ENCODE measurements around the gene CD46. TPM values are rescaled to one million over a fixed set of nuclear protein-coding genes. Genes with fewer than 3 reads are reported as not detected.

Gene CD46
- total RNA-seq, 4 donors from 2014 or later, result 65.5 to 209 (median 180) TPM

GRCh38 chr1:207835958-207836357, 84.1 kb downstream of the CD46 start:
- no peak for TF ChIP-seq POLR2A (IDR thresholded peaks at IDR 0.05)
- TF ChIP-seq EP300 (IDR thresholded peaks at IDR 0.05; ENCODE audit: low read depth), result no peak
- TF ChIP-seq POLR2AphosphoS5 (IDR thresholded peaks at IDR 0.05), result no peak
- no peak for TF ChIP-seq CTCF (IDR thresholded peaks at IDR 0.05)
- no peak overlapping the region for H3K4me3 ChIP-seq
- WGBS, 2 donors (ENCODE audit: low coverage in 1 of 2), result 95% methylated on average over 6 of the region's 6 CpGs; no CpG with 5 or more reads in 1 of the 2 donors
- intact Hi-C loops (cut with DNase I; ENCODE audit: low total_unique reads) (no loop called here), in situ Hi-C loops (cut with MboI; ENCODE audit: low pct_ligation_motif_present in 1 of 4, low pct_unique_long_range_greater_than_20kb in 1 of 4, low sequenced_read_pairs in 3 of 4) (no loop called here)
- peak overlapping the region; percentile 13 to 69 (median 54) for H3K27ac ChIP-seq
- no peak for DNase-seq
- H3K4me1 ChIP-seq, result peaks cover 21 to 45% (median 26%) of the 10 kb centered on the region in 4 donors
- no peaks in the 10 kb centered on the region for H3K36me3 ChIP-seq
- no peaks in the 10 kb centered on the region for H3K27me3 ChIP-seq
- no peaks in the 10 kb centered on the region for H3K9me3 ChIP-seq

- H3K4me1 ChIP-seq, result peaks cover 13 to 42% (median 20%) of the 10 kb centered on the region in 4 donors
Measured at GRCh38 chr1:207836591-207837347, 84.9 kb downstream of the CD46 start.

GRCh38 chr1:207837673-207838072, 85.8 kb downstream of the CD46 start:
- no peak for DNase-seq
- Histone ChIP-seq H3K27ac (peak overlapping the region in 3 of 4 donors; percentile 47 to 69 (median 62)), H3K27me3 (no peaks in the 10 kb centered on the region), H3K36me3 (no peaks in the 10 kb centered on the region), H3K4me1 (peaks cover 5 to 37% (median 14%) of the 10 kb centered on the region in 4 donors), H3K4me3 (no peak overlapping the region), H3K9me3 (no peaks in the 10 kb centered on the region)
- 77 to 81% methylated on average over 4 of the region's 4 CpGs for WGBS, 2 donors (ENCODE audit: low coverage in 1 of 2)
- in situ Hi-C loops (cut with MboI; ENCODE audit: low pct_ligation_motif_present in 1 of 4, low pct_unique_long_range_greater_than_20kb in 1 of 4, low sequenced_read_pairs in 3 of 4), result no loop called here
- no peak for TF ChIP-seq EP300 (IDR thresholded peaks at IDR 0.05; ENCODE audit: low read depth)
- no peak for TF ChIP-seq POLR2AphosphoS5 (IDR thresholded peaks at IDR 0.05)
- TF ChIP-seq CTCF (IDR thresholded peaks at IDR 0.05), result no peak
- no peak for TF ChIP-seq POLR2A (IDR thresholded peaks at IDR 0.05)
- intact Hi-C loops (cut with DNase I; ENCODE audit: low total_unique reads), result no loop called here

More at GRCh38 chr1:207836591-207837347, 84.9 kb downstream of the CD46 start:
- 84% methylated on average over 15 of the region's 15 CpGs; no CpG with 5 or more reads in 1 of the 2 donors for WGBS, 2 donors (ENCODE audit: low coverage in 1 of 2)
- H3K27me3 ChIP-seq, result no peaks in the 10 kb centered on the region
- no peak overlapping the region for H3K4me3 ChIP-seq
- no peaks in the 10 kb centered on the region for H3K36me3 ChIP-seq
- intact Hi-C loops (cut with DNase I; ENCODE audit: low total_unique reads), result no loop called here
- peak overlapping the region; percentile 13 to 69 (median 54) for H3K27ac ChIP-seq
- TF ChIP-seq POLR2A (IDR thresholded peaks at IDR 0.05) (no peak), EP300 (IDR thresholded peaks at IDR 0.05; ENCODE audit: low read depth) (no peak), POLR2AphosphoS5 (IDR thresholded peaks at IDR 0.05) (no peak), CTCF (IDR thresholded peaks at IDR 0.05) (no peak)
- DNase-seq, result no peak
- in situ Hi-C loops (cut with MboI; ENCODE audit: low pct_ligation_motif_present in 1 of 4, low pct_unique_long_range_greater_than_20kb in 1 of 4, low sequenced_read_pairs in 3 of 4), result no loop called here
- no peaks in the 10 kb centered on the region for H3K9me3 ChIP-seq

- Histone ChIP-seq H3K36me3 (no peaks in the 10 kb centered on the region), H3K27me3 (no peaks in the 10 kb centered on the region), H3K27ac (peak overlapping the region; percentile 42 to 69 (median 54)), H3K4me3 (no peak overlapping the region), H3K4me1 (peaks cover 5 to 34% (median 14%) of the 10 kb centered on the region in 4 donors), H3K9me3 (no peaks in the 10 kb centered on the region)
- intact Hi-C loops (cut with DNase I; ENCODE audit: low total_unique reads), result no loop called here
- DNase-seq, result no peak
- in situ Hi-C loops (cut with MboI; ENCODE audit: low pct_ligation_motif_present in 1 of 4, low pct_unique_long_range_greater_than_20kb in 1 of 4, low sequenced_read_pairs in 3 of 4), result no loop called here
- WGBS, 2 donors (ENCODE audit: low coverage in 1 of 2), result 51 to 73% methylated on average over 3 to 15 of the region's 15 CpGs
- TF ChIP-seq POLR2A (IDR thresholded peaks at IDR 0.05), result no peak
- no peak for TF ChIP-seq CTCF (IDR thresholded peaks at IDR 0.05)
Measured at GRCh38 chr1:207838156-207839082, 86.6 kb downstream of the CD46 start.
